Esophagus muscularis mucosa (tissue), 4 donors: ENCODE data around the gene BRD7. TPM values are rescaled to one million over a fixed set of nuclear protein-coding genes. Genes with fewer than 3 reads are reported as not detected.
A peak's percentile ranks its signal among the peaks of the same experiment; 100 is the strongest.

ENCODE experiments used
- DNase-seq: peaks from one replicate; pipeline ENCODE4 v3.0.0-alpha.2; 2017; ENCODE audit errors: extremely low spot score
- H3K27ac ChIP-seq, 4 donors: fragments of 200-600 bp; sonication (generic); replicated peaks in 1 of 4; 1 replicate in 3 of 4; 2 replicates in 1 of 4; pipeline ENCODE4 v1.5.1; 2016 to 2019; ENCODE audit warnings: mild to moderate bottlenecking in 1 of 4
- H3K27me3 ChIP-seq, 4 donors: fragments of 200-600 bp; sonication (generic); one replicate each; pipeline versions ENCODE4 v1.5.1 to v1.6.0; 2016 to 2019
- H3K36me3 ChIP-seq, 4 donors: fragments of 200-600 bp; sonication (generic); one replicate each; pipeline ENCODE4 v1.5.1; 2016 to 2019
- H3K4me1 ChIP-seq, 4 donors: fragments of 200-600 bp; sonication (generic); one replicate each; pipeline ENCODE4 v1.5.1; 2016 to 2019
- H3K4me3 ChIP-seq, 4 donors: fragments of 200-600 bp; sonication (generic); 1 replicate in 2 of 4; 2 replicates in 2 of 4; pipeline ENCODE4 v1.5.1; 2016 to 2019; ENCODE audit warnings: mild to moderate bottlenecking in 4 of 4, moderate library complexity in 1 of 4
- H3K9me3 ChIP-seq, 4 donors: fragments of 200-600 bp; sonication (generic); 1 replicate in 3 of 4; 2 replicates in 1 of 4; pipeline ENCODE4 v1.5.1; 2016 to 2019
- EP300 ChIP-seq: sonication (generic); formaldehyde crosslinking; IDR thresholded peaks from one replicate; pipeline ENCODE4 v1.6.1; 2017; ENCODE audit warnings: antibody characterized with exemption
- POLR2A ChIP-seq: fragments of 450-650 bp; IDR thresholded peaks from one replicate; pipeline ENCODE4 v1.6.1; 2017; ENCODE audit warnings: antibody characterized with exemption, moderate library complexity, mild to moderate bottlenecking, low read depth
- POLR2AphosphoS5 ChIP-seq, 2 donors: sonication (generic); formaldehyde crosslinking; IDR thresholded peaks; one replicate each; pipeline ENCODE4 v1.6.1; 2017; ENCODE audit warnings: antibody characterized with exemption in 2 of 2
- WGBS: methylation state at CpG from one replicate; pipeline ENCODE4 v1.1.5; 2018; 5-methylcytosine and 5-hydroxymethylcytosine counted together
- intact Hi-C: fragments of 100-400 bp; cut with DNase I; formaldehyde crosslinking; loops from one replicate; pipeline ENCODE4 v1.15.1; 2023
- total RNA-seq, 4 donors: library from RNA; depleted of rRNA; stranded (reverse); fragments of >200 nt; gene quantifications; one replicate each; pipeline versions ENCODE4 v1.1.0 to v1.2.1, GENCODE V29; 2016
- TF ChIP-seq, protein P1 (sequence below), 3 experiments: fragments of 200-600 bp in 2 of 3; fragments of 450-650 bp in 1 of 3; sonication (generic) in 2 of 3; IDR thresholded peaks; one replicate each; pipeline ENCODE4 v1.5.1; 2017 to 2019; ENCODE audit warnings: antibody characterized with exemption in 3 of 3, mild to moderate bottlenecking in 2 of 3, moderate library complexity in 1 of 3

The BRD7 gene
- total RNA-seq, 4 donors from 2014 or later = 49.5 to 68.1 (median 56.5) TPM

GRCh38 chr16:50378417-50378816 lies 9.6 kb upstream of the BRD7 start:
- Histone ChIP-seq H3K27ac (no peak overlapping the region), H3K4me1 (peaks cover 0 to 7% (median 4%) of the 10 kb centered on the region in 4 donors), H3K27me3 (no peaks in the 10 kb centered on the region), H3K36me3 (no peaks in the 10 kb centered on the region), H3K4me3 (no peak overlapping the region), H3K9me3 (no peaks in the 10 kb centered on the region)
- DNase-seq = peak; percentile 64
- intact Hi-C loops = no loop called here
- TF ChIP-seq, protein P1, sequence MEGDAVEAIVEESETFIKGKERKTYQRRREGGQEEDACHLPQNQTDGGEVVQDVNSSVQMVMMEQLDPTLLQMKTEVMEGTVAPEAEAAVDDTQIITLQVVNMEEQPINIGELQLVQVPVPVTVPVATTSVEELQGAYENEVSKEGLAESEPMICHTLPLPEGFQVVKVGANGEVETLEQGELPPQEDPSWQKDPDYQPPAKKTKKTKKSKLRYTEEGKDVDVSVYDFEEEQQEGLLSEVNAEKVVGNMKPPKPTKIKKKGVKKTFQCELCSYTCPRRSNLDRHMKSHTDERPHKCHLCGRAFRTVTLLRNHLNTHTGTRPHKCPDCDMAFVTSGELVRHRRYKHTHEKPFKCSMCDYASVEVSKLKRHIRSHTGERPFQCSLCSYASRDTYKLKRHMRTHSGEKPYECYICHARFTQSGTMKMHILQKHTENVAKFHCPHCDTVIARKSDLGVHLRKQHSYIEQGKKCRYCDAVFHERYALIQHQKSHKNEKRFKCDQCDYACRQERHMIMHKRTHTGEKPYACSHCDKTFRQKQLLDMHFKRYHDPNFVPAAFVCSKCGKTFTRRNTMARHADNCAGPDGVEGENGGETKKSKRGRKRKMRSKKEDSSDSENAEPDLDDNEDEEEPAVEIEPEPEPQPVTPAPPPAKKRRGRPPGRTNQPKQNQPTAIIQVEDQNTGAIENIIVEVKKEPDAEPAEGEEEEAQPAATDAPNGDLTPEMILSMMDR (IDR thresholded peaks at IDR 0.05) = no peak
- TF ChIP-seq EP300 (no peak), POLR2A (no peak), POLR2AphosphoS5 (IDR thresholded peaks at IDR 0.05) (no peak)

DNA sequence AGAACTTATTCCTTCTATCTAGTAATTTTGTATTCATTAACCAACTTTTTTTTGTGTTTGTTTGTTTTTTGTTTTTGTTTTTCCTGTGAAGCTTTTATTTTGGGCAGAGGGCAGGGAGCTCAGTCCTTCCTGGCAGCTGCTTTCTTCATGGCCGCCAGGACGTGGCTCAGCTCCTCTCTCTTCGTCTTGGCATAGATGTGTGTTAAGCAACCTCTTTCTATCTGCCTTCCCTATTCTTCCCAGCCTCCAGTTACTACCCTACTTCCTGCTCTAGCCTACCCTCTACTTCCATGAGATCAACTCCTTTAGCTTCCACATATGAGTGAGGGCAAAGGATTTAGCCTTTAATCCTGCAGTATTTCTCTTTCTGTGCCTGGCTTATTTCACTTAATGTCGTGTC lies 8.2 kb upstream of the BRD7 start:
- Histone ChIP-seq H3K27me3 (no peaks in the 10 kb centered on the region), H3K4me1 (peaks cover 4 to 21% (median 19%) of the 10 kb centered on the region in 4 donors), H3K4me3 (no peak overlapping the region), H3K27ac (no peak overlapping the region), H3K9me3 (no peaks in the 10 kb centered on the region), H3K36me3 (no peaks in the 10 kb centered on the region)
- intact Hi-C loops = no loop called here
- peak; percentile 45 for DNase-seq
- 71% methylated on average over 4 of the region's 4 CpGs for WGBS
- no peak for TF ChIP-seq POLR2AphosphoS5 (IDR thresholded peaks at IDR 0.05)
- TF ChIP-seq EP300 = no peak
- TF ChIP-seq, protein P1 (IDR thresholded peaks at IDR 0.05) = no peak
- no peak for TF ChIP-seq POLR2A

- no peaks in the 10 kb centered on the region for H3K36me3 ChIP-seq
- H3K4me3 ChIP-seq = no peak overlapping the region
- intact Hi-C loops = no loop called here
- peak overlapping the region; percentile 71 to 76 (median 75) for H3K27ac ChIP-seq
- peak; percentile 74 for DNase-seq
- H3K9me3 ChIP-seq = no peaks in the 10 kb centered on the region
- 94% methylated on average over 9 of the region's 9 CpGs for WGBS
- no peak for TF ChIP-seq POLR2A
- TF ChIP-seq, protein P1 (IDR thresholded peaks at IDR 0.05) = no peak
- no peak for TF ChIP-seq EP300
- no peak for TF ChIP-seq POLR2AphosphoS5 (IDR thresholded peaks at IDR 0.05)
- H3K4me1 ChIP-seq = peaks cover 7 to 30% (median 30%) of the 10 kb centered on the region in 4 donors
- no peaks in the 10 kb centered on the region for H3K27me3 ChIP-seq
These were observed 5.0 kb upstream of the BRD7 start for GRCh38 chr16:50373780-50374179.

GRCh38 chr16:50373345-50373701 lies 4.5 kb upstream of the BRD7 start:
- peak overlapping the region; percentile 71 to 76 (median 75) for H3K27ac ChIP-seq
- WGBS = 58% methylated on average over 4 of the region's 4 CpGs

More at GRCh38 chr16:50373345-50373701, 4.5 kb upstream of the BRD7 start:
- H3K9me3 ChIP-seq = no peaks in the 10 kb centered on the region
- H3K4me3 ChIP-seq = no peak overlapping the region
- no peaks in the 10 kb centered on the region for H3K36me3 ChIP-seq
- intact Hi-C loops = no loop called here
- DNase-seq = no peak
- no peaks in the 10 kb centered on the region for H3K27me3 ChIP-seq
- H3K4me1 ChIP-seq = peaks cover 7 to 30% (median 30%) of the 10 kb centered on the region in 4 donors
- TF ChIP-seq EP300 (no peak), POLR2AphosphoS5 (IDR thresholded peaks at IDR 0.05) (no peak), POLR2A (no peak)
- TF ChIP-seq, protein P1 (IDR thresholded peaks at IDR 0.05) = no peak
